Panc1 (cell line): ENCODE results near the gene PDS5B. TPM values are rescaled to one million over a fixed set of nuclear protein-coding genes. Genes with fewer than 3 reads are reported as not detected.

Source experiments
- ATAC-seq: fragments of 200-7000 bp; cut with Tn5 transposase; 2 replicates; pipeline ENCODE4 v1.9.1; 2020; ENCODE audit warnings: mild to moderate bottlenecking, moderate library complexity
- BruUV-seq: library from RNA; stranded (reverse); fragments of 400-500 nt; replicated peaks from 2 replicates; lab custom pipeline; 2021; lab: Mats Ljungman, UMichigan
- CTCF ChIA-PET: fragments of 300-600 bp; sonication (Branson Sonifier 250); formaldehyde crosslinking; loops from one replicate; lab custom pipeline; 2022; ENCODE audit warnings: antibody characterized with exemption; lab: Charles Lee
- POLR2A ChIA-PET: fragments of 300-600 bp; sonication (Branson Sonifier 250); formaldehyde crosslinking; loops from one replicate; lab custom pipeline; 2022; ENCODE audit warnings: antibody characterized with exemption; lab: Charles Lee
- DNase-seq: peaks from one replicate; pipeline ENCODE4 v3.0.0-alpha.2; 2010; ENCODE audit warnings: low read depth, low spot score
- H3K27ac ChIP-seq: 2 replicates; pipeline ENCODE4 v1.5.1; 2011; ENCODE audit warnings: mild to moderate bottlenecking, low read length, inconsistent platforms
- H3K27me3 ChIP-seq: fragments of 200-500 bp; sonication (Bioruptor generic); 2 replicates; pipeline ENCODE4 v1.6.0; 2014; ENCODE audit warnings: low read length, inconsistent platforms; ENCODE audit not compliant: control insufficient read depth, insufficient read depth
- H3K36me3 ChIP-seq: fragments of 200-500 bp; sonication (Bioruptor generic); 2 replicates; pipeline ENCODE4 v1.5.1; 2014; ENCODE audit warnings: inconsistent platforms, mild to moderate bottlenecking, low read length, moderate library complexity; ENCODE audit not compliant: control insufficient read depth, insufficient read depth
- H3K4me1 ChIP-seq: 2 replicates; pipeline ENCODE4 v1.5.1; 2011; ENCODE audit warnings: inconsistent platforms, mild to moderate bottlenecking, low read length, moderate library complexity; ENCODE audit not compliant: control insufficient read depth, insufficient read depth
- H3K4me3 ChIP-seq, 2 experiments: 2 replicates each; pipeline ENCODE4 v1.5.1; 2011 to 2012; ENCODE audit warnings: low read depth in 2 of 2, low read length in 2 of 2, mild to moderate bottlenecking in 2 of 2, inconsistent platforms in 1 of 2, moderate library complexity in 1 of 2
- H3K9me3 ChIP-seq: fragments of 200-500 bp; sonication (Bioruptor generic); 2 replicates; pipeline ENCODE4 v1.5.1; 2014; ENCODE audit warnings: low read depth, mild to moderate bottlenecking, inconsistent platforms, low read length, moderate library complexity; ENCODE audit not compliant: control insufficient read depth, insufficient read depth
- POLR2AphosphoS5 ChIP-seq: IDR thresholded peaks from 2 replicates; pipeline ENCODE4 v1.6.1; 2012; ENCODE audit warnings: mild to moderate bottlenecking, low read depth, low read length, moderate library complexity
- SIN3A ChIP-seq: IDR thresholded peaks from 2 replicates; pipeline ENCODE4 v1.6.1; 2012; ENCODE audit warnings: low read depth, mild to moderate bottlenecking, low read length, moderate library complexity, borderline replicate concordance; ENCODE audit not compliant: insufficient read depth
- TCF7L2 ChIP-seq: IDR thresholded peaks from 2 replicates; pipeline ENCODE4 v1.6.1; 2011; ENCODE audit warnings: mild to moderate bottlenecking, low read depth, low read length, inconsistent platforms
- in situ Hi-C: cut with HindIII; loops from 2 replicates; pipeline ENCODE4 v1.10.0; 2016; ENCODE audit warnings: low sequenced_read_pairs, low pct_unique_long_range_greater_than_20kb
- intact Hi-C: fragments of 100-400 bp; cut with micrococcal nuclease; formaldehyde crosslinking; loops from one replicate; pipeline ENCODE4 v1.10.0; 2022; ENCODE audit not compliant: unreplicated experiment
- total RNA-seq: library from RNA; stranded (reverse); gene quantifications from one replicate; pipeline ENCODE4 v1.2.1, GENCODE V29; 2021; ENCODE audit not compliant: unreplicated experiment
- TF ChIP-seq, protein P1 (sequence below): fragments of 450-650 bp; IDR thresholded peaks from 2 replicates; pipeline ENCODE4 v1.5.1; 2017; ENCODE audit warnings: mild to moderate bottlenecking
- TF ChIP-seq, protein P2 (sequence below), 2 experiments: IDR thresholded peaks; 2 replicates each; pipeline ENCODE4 v1.6.1; 2011 to 2012; ENCODE audit warnings: low read depth in 2 of 2, control low read depth in 1 of 2, low read length in 1 of 2, mild to moderate bottlenecking in 1 of 2, moderate library complexity in 1 of 2; ENCODE audit not compliant: insufficient read depth in 1 of 2

The PDS5B gene
- total RNA-seq, 1 experiment from 2014 or later: 33.9 TPM

DNA sequence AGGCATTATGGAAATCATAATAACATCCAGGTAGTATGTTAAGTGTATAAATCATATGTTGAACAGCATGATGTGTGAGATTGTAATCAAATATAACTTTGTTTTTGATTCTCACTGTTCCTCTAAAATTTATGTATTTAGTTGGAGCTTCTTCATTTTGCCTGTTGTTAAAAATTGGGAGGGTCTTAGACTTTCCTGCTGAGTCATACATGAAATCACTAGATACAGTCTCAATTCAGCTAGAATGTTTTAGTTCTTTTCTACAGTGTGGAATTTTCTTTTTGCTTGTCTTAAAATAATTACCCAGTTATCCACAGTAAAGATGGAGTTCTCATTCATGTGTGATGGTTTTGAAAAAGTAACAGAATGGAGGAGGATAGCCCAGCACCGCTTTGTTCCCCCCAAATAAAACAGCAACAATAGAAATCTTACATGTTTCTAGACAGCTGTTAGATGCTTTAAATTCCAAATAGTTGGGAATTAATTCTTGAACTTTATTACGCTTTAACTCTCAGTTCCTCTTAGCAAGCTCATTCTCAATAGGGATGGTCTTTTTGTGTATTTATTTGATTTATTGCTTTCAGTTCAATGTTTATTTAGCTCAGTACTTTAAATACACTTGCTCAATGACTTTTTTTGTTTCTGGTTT lies 109.5 kb downstream of the PDS5B start:
- Histone ChIP-seq H3K36me3 (peaks cover 2% of the 10 kb centered on the region; the same call in 1 of the 2 replicates), H3K27me3 (no peaks in the 10 kb centered on the region), H3K27ac (no peak overlapping the region), H3K4me3 (no peak overlapping the region), H3K9me3 (no peaks in the 10 kb centered on the region), H3K4me1 (no peaks in the 10 kb centered on the region)
- no TSS peak for BruUV-seq
- in situ Hi-C loops: no loop called here
- intact Hi-C loops: no loop called here
- CTCF ChIA-PET: no interaction called here
- TF ChIP-seq, protein P1, sequence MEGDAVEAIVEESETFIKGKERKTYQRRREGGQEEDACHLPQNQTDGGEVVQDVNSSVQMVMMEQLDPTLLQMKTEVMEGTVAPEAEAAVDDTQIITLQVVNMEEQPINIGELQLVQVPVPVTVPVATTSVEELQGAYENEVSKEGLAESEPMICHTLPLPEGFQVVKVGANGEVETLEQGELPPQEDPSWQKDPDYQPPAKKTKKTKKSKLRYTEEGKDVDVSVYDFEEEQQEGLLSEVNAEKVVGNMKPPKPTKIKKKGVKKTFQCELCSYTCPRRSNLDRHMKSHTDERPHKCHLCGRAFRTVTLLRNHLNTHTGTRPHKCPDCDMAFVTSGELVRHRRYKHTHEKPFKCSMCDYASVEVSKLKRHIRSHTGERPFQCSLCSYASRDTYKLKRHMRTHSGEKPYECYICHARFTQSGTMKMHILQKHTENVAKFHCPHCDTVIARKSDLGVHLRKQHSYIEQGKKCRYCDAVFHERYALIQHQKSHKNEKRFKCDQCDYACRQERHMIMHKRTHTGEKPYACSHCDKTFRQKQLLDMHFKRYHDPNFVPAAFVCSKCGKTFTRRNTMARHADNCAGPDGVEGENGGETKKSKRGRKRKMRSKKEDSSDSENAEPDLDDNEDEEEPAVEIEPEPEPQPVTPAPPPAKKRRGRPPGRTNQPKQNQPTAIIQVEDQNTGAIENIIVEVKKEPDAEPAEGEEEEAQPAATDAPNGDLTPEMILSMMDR: no peak
- TF ChIP-seq, protein P2, sequence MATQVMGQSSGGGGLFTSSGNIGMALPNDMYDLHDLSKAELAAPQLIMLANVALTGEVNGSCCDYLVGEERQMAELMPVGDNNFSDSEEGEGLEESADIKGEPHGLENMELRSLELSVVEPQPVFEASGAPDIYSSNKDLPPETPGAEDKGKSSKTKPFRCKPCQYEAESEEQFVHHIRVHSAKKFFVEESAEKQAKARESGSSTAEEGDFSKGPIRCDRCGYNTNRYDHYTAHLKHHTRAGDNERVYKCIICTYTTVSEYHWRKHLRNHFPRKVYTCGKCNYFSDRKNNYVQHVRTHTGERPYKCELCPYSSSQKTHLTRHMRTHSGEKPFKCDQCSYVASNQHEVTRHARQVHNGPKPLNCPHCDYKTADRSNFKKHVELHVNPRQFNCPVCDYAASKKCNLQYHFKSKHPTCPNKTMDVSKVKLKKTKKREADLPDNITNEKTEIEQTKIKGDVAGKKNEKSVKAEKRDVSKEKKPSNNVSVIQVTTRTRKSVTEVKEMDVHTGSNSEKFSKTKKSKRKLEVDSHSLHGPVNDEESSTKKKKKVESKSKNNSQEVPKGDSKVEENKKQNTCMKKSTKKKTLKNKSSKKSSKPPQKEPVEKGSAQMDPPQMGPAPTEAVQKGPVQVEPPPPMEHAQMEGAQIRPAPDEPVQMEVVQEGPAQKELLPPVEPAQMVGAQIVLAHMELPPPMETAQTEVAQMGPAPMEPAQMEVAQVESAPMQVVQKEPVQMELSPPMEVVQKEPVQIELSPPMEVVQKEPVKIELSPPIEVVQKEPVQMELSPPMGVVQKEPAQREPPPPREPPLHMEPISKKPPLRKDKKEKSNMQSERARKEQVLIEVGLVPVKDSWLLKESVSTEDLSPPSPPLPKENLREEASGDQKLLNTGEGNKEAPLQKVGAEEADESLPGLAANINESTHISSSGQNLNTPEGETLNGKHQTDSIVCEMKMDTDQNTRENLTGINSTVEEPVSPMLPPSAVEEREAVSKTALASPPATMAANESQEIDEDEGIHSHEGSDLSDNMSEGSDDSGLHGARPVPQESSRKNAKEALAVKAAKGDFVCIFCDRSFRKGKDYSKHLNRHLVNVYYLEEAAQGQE (IDR thresholded peaks at IDR 0.05; ENCODE audit: insufficient read depth in 1 of 2, low read depth in 2 of 2, low read length in 1 of 2): no peak
- no peak for TF ChIP-seq TCF7L2
- TF ChIP-seq SIN3A: no peak
- TF ChIP-seq POLR2AphosphoS5: no peak
- ATAC-seq: no peak
- POLR2A ChIA-PET: no interaction called here
- DNase-seq: no peak

DNA sequence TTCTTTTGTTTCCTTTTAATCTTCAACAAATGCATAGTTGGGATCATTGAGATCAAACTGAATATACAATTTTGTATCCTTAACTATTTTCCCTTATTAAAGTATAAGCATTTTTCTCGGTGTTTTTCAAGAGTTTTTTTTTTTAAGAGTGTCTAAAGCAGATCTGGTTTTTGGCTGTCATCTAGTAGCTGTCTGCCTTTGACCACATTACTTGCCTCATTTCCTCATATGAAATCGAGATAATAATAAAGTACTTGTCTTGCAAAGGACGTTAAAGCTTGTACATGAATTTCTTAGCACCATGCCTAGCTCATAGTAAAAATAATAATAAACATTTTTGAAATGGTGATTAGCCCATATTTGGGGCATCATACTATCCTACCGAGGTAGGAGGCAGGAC lies 121.2 kb downstream of the PDS5B start:
- H3K4me3 ChIP-seq: no peak overlapping the region
- no peaks in the 10 kb centered on the region for H3K9me3 ChIP-seq
- POLR2A ChIA-PET: interaction anchor here (0.5 kb wide), 1 partner anchor 120 kb away, joined by 3 read pairs; no protein-coding TSS in a partner anchor
- intact Hi-C loops (no loop called here), in situ Hi-C loops (no loop called here)
- H3K27me3 ChIP-seq: no peaks in the 10 kb centered on the region
- ATAC-seq: no peak
- no peak overlapping the region for H3K27ac ChIP-seq
- H3K4me1 ChIP-seq: no peaks in the 10 kb centered on the region
- CTCF ChIA-PET: no interaction called here
- no peak for DNase-seq
- TF ChIP-seq SIN3A (no peak), TCF7L2 (no peak), POLR2AphosphoS5 (no peak)
- TF ChIP-seq, protein P1: no peak
- TF ChIP-seq, protein P2 (IDR thresholded peaks at IDR 0.05; ENCODE audit: insufficient read depth in 1 of 2, low read depth in 2 of 2, low read length in 1 of 2): no peak
- BruUV-seq: no TSS peak
- peaks cover 7% of the 10 kb centered on the region; the same call in 1 of the 2 replicates for H3K36me3 ChIP-seq
